Spleen (tissue), 7 donors: ENCODE results near the gene LY6G6C.

Experiments
- POLR2A ChIP-seq, 3 donors: fragments of 450-650 bp; IDR thresholded peaks; one replicate each; pipeline ENCODE4 v1.5.1; 2017; ENCODE audit warnings: antibody characterized with exemption in 3 of 3, mild to moderate bottlenecking in 1 of 3
- TF ChIP-seq, protein P1 (sequence below), 11 experiments: fragments of 200-600 bp in 7 of 11; fragments of 450-650 bp in 4 of 11; sonication (generic) in 4 of 11; IDR thresholded peaks in 8 of 11; conservative IDR thresholded peaks in 3 of 11; 1 replicate in 7 of 11; 2 replicates in 4 of 11; pipeline versions ENCODE4 v1.4.0 to v1.8.0; 2016 to 2021; ENCODE audit warnings: antibody characterized with exemption in 11 of 11, inconsistent platforms in 4 of 11, mild to moderate bottlenecking in 1 of 11
- donor health status: DM: no; HTN: no; CAD: no; lungs with moderate emphysema.
- donor health status: DM: no; HTN: no; CAD: no.
- donor health status: DM: no; HTN: no; CAD: no.

DNA sequence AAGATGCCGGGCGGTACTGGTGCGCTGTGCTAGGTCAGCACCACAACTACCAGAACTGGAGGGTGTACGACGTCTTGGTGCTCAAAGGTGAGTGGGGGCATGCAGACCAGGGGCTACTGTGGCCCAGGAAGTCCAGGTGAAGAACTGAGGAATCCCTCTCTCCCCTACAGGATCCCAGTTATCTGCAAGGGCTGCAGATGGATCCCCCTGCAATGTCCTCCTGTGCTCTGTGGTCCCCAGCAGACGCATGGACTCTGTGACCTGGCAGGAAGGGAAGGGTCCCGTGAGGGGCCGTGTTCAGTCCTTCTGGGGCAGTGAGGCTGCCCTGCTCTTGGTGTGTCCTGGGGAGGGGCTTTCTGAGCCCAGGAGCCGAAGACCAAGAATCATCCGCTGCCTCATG, 13.8 kb downstream of the LY6G6C start:
- no peak for TF ChIP-seq POLR2A (IDR thresholded peaks at IDR 0.05)
- TF ChIP-seq, protein P1, sequence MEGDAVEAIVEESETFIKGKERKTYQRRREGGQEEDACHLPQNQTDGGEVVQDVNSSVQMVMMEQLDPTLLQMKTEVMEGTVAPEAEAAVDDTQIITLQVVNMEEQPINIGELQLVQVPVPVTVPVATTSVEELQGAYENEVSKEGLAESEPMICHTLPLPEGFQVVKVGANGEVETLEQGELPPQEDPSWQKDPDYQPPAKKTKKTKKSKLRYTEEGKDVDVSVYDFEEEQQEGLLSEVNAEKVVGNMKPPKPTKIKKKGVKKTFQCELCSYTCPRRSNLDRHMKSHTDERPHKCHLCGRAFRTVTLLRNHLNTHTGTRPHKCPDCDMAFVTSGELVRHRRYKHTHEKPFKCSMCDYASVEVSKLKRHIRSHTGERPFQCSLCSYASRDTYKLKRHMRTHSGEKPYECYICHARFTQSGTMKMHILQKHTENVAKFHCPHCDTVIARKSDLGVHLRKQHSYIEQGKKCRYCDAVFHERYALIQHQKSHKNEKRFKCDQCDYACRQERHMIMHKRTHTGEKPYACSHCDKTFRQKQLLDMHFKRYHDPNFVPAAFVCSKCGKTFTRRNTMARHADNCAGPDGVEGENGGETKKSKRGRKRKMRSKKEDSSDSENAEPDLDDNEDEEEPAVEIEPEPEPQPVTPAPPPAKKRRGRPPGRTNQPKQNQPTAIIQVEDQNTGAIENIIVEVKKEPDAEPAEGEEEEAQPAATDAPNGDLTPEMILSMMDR (IDR thresholded peaks at IDR 0.05 in 8 of 11, conservative IDR thresholded peaks at IDR 0.05 in 3 of 11): no peak
